Tibial nerve (tissue), 4 donors: ENCODE data around the gene FAM118A.

ENCODE experiments used
- CTCF ChIP-seq, 5 experiments: fragments of 200-600 bp in 3 of 5; fragments of 450-650 bp in 2 of 5; sonication (generic) in 3 of 5; IDR thresholded peaks; one replicate each; pipeline ENCODE4 v1.5.1; 2016 to 2019; ENCODE audit warnings: antibody characterized with exemption in 5 of 5, mild to moderate bottlenecking in 3 of 5, moderate library complexity in 2 of 5
- EP300 ChIP-seq, 2 donors: sonication (generic); formaldehyde crosslinking; IDR thresholded peaks; one replicate each; pipeline ENCODE4 v1.6.1; 2017; ENCODE audit warnings: antibody characterized with exemption in 2 of 2, mild to moderate bottlenecking in 1 of 2
- POLR2A ChIP-seq, 2 donors: fragments of 450-650 bp; IDR thresholded peaks; one replicate each; pipeline ENCODE4 v1.6.1; 2017; ENCODE audit warnings: antibody characterized with exemption in 2 of 2, mild to moderate bottlenecking in 2 of 2, moderate library complexity in 2 of 2

- no peak for TF ChIP-seq POLR2A (IDR thresholded peaks at IDR 0.05)
- no peak for TF ChIP-seq CTCF (IDR thresholded peaks at IDR 0.05)
- TF ChIP-seq EP300 (IDR thresholded peaks at IDR 0.05) = no peak
Measured at GRCh38 chr22:45359627-45360026, 49.9 kb downstream of the FAM118A start.
